ENCODE results near the gene BMPR1A.

DNA sequence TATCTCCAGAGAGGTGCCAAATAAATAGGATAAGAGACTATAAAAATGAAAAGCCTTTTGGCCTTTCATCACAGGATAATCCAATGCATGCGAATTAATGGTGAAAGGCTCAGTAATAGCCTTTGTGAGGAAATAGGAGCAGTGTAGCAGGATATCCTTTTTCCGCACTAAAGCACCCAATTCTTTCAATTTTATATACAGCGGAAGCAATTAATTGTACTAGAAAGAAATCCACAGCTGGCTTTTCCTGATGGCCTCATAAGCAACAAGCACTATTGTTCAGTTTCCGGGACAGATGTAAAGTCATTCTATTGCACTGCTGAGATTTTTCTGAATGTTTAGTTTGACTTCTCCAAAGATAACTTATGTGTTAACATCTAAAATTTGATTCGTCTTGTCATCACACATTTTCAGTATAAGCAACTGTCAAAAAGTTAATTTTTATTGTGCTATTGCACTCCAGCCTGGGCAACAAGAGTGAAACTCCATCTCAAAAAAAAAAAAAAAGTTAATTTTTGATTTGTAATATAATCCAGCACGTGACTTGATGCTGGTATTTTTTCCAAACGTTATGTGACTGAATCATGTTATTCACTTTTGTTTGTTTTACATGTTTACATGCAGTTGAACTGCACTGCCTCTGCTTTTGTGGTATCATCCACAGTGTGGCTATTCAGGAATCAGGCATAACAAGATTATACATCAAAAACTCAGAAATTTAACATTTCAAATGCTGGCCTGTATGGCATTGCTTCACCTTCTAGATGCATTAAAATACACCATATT, 8.4 kb upstream of the BMPR1A start:
- no peak for TF ChIP-seq E2F1 (CRISPR knock-in tag; IDR thresholded peaks at IDR 0.05)
- no peak for TF ChIP-seq FOXP1 (CRISPR knock-in tag; IDR thresholded peaks at IDR 0.05; ENCODE audit: borderline replicate concordance)
- TF ChIP-seq IRF2 (CRISPR knock-in tag; IDR thresholded peaks at IDR 0.05; ENCODE audit: borderline replicate concordance, low read depth): no peak
